SU-DHL-6 (cell line): ENCODE results near the gene SAFB.

Source experiments
- H2AFZ ChIP-seq: fragments of 200-600 bp; sonication (generic); 2 replicates; pipeline ENCODE4 v1.6.1; 2014; ENCODE audit warnings: low read depth, mild to moderate bottlenecking, moderate library complexity, mixed read lengths, antibody characterized with exemption, low read length; ENCODE audit not compliant: severe bottlenecking
- H3F3A ChIP-seq: fragments of 200-600 bp; shearing (Covaris generic); 2 replicates; pipeline ENCODE4 v1.6.0; 2016; ENCODE audit warnings: antibody characterized with exemption, mild to moderate bottlenecking; ENCODE audit not compliant: insufficient read depth
- H3K27ac ChIP-seq: fragments of 200-600 bp; sonication (generic); 2 replicates; pipeline ENCODE4 v1.5.1; 2016; ENCODE audit warnings: low read depth, mild to moderate bottlenecking, low read length, moderate library complexity, mixed read lengths
- H3K27me3 ChIP-seq: fragments of 200-600 bp; sonication (generic), shearing (Covaris generic); 2 replicates; pipeline ENCODE4 v1.6.0; 2014; ENCODE audit warnings: mild to moderate bottlenecking, low read length
- H3K36me3 ChIP-seq: fragments of 200-600 bp; sonication (generic); 2 replicates; pipeline ENCODE4 v1.6.1; 2014; ENCODE audit warnings: mild to moderate bottlenecking, low read length, mixed read lengths
- H3K4me2 ChIP-seq: fragments of 300-600, 200-600 bp; shearing (Covaris generic), sonication (generic); 2 replicates; pipeline ENCODE4 v1.6.0; 2014; ENCODE audit warnings: low read length, low read depth, mild to moderate bottlenecking; ENCODE audit not compliant: poor library complexity, severe bottlenecking
- H3K4me3 ChIP-seq: fragments of 200-600 bp; sonication (generic); 2 replicates; pipeline ENCODE4 v1.5.1; 2014; ENCODE audit warnings: antibody characterized with exemption, low read length, mild to moderate bottlenecking, mixed read lengths; ENCODE audit not compliant: insufficient read depth, poor library complexity, severe bottlenecking
- H3K79me2 ChIP-seq: fragments of 200-600 bp; sonication (generic); 2 replicates; pipeline ENCODE4 v1.6.1; 2014; ENCODE audit warnings: mild to moderate bottlenecking, low read length, moderate library complexity; ENCODE audit not compliant: insufficient read depth
- H3K9ac ChIP-seq: fragments of 200-600 bp; sonication (generic); 2 replicates; pipeline ENCODE4 v1.7.0; 2014; ENCODE audit warnings: mild to moderate bottlenecking, low read length
- H3K9me2 ChIP-seq: fragments of 200-600 bp; sonication (generic); replicated peaks from 2 replicates; pipeline ENCODE4 v1.6.1; 2014; ENCODE audit warnings: low read length; ENCODE audit not compliant: insufficient read depth
- H3K9me3 ChIP-seq: fragments of 200-600 bp; sonication (generic); 2 replicates; pipeline ENCODE4 v1.6.1; 2014; ENCODE audit warnings: low read length, mixed read lengths; ENCODE audit not compliant: insufficient read depth
- H4K20me1 ChIP-seq: fragments of 200-600 bp; sonication (generic); 2 replicates; pipeline ENCODE4 v1.6.1; 2014; ENCODE audit warnings: low read depth, mild to moderate bottlenecking, antibody characterized with exemption, low read length, moderate library complexity, mixed read lengths
- EZH2phosphoT487 ChIP-seq: fragments of 200-600 bp; sonication (generic), shearing (Covaris generic); conservative IDR thresholded peaks from 2 replicates; pipeline ENCODE4 v1.6.1; 2018; ENCODE audit warnings: mild to moderate bottlenecking, antibody characterized with exemption, low read length, moderate library complexity, mixed read lengths
- TF ChIP-seq, protein P1 (sequence below): fragments of 200-600 bp; sonication (generic); IDR thresholded peaks from one replicate; pipeline ENCODE4 v1.5.1; 2017; ENCODE audit warnings: antibody characterized with exemption, mild to moderate bottlenecking, low read length, moderate library complexity; ENCODE audit not compliant: insufficient read depth, poor library complexity, severe bottlenecking

Gene SAFB

GRCh38 chr19:5628919-5629481, 6.1 kb downstream of the SAFB start:
- Histone ChIP-seq H3K9ac (no peak overlapping the region), H3K27me3 (no peaks in the 10 kb centered on the region), H3K4me2 (peak overlapping the region; percentile 21), H3K9me2 (no peaks in the 10 kb centered on the region), H2AFZ (no peak overlapping the region), H4K20me1 (peaks cover 67% of the 10 kb centered on the region), H3F3A (0 out of 2 replicates have a peak, but pooled peaks cover 13% of the 10 kb centered on the region), H3K4me3 (no peak overlapping the region), H3K36me3 (peaks cover 38% of the 10 kb centered on the region), H3K79me2 (peaks cover 100% of the 10 kb centered on the region), H3K27ac (peak overlapping the region; percentile 18), H3K9me3 (no peaks in the 10 kb centered on the region)
- no peak for TF ChIP-seq EZH2phosphoT487
- TF ChIP-seq, protein P1, sequence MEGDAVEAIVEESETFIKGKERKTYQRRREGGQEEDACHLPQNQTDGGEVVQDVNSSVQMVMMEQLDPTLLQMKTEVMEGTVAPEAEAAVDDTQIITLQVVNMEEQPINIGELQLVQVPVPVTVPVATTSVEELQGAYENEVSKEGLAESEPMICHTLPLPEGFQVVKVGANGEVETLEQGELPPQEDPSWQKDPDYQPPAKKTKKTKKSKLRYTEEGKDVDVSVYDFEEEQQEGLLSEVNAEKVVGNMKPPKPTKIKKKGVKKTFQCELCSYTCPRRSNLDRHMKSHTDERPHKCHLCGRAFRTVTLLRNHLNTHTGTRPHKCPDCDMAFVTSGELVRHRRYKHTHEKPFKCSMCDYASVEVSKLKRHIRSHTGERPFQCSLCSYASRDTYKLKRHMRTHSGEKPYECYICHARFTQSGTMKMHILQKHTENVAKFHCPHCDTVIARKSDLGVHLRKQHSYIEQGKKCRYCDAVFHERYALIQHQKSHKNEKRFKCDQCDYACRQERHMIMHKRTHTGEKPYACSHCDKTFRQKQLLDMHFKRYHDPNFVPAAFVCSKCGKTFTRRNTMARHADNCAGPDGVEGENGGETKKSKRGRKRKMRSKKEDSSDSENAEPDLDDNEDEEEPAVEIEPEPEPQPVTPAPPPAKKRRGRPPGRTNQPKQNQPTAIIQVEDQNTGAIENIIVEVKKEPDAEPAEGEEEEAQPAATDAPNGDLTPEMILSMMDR: no peak

- no peak overlapping the region for H3K4me3 ChIP-seq
- no peak overlapping the region for H3K4me2 ChIP-seq
- peaks cover 100% of the 10 kb centered on the region for H3K79me2 ChIP-seq
- peaks cover 34% of the 10 kb centered on the region for H3K36me3 ChIP-seq
- no peaks in the 10 kb centered on the region for H3K9me3 ChIP-seq
- no peak overlapping the region for H3K9ac ChIP-seq
- H3K9me2 ChIP-seq: no peaks in the 10 kb centered on the region
- TF ChIP-seq, protein P1: no peak
- no peak for TF ChIP-seq EZH2phosphoT487
- H3K27me3 ChIP-seq: no peaks in the 10 kb centered on the region
- peaks cover 18% of the 10 kb centered on the region for H3F3A ChIP-seq
- H3K27ac ChIP-seq: no peak overlapping the region
- peaks cover 73% of the 10 kb centered on the region for H4K20me1 ChIP-seq
- no peak overlapping the region for H2AFZ ChIP-seq
These were observed 8.8 kb downstream of the SAFB start for GRCh38 chr19:5631567-5632240.

- TF ChIP-seq, protein P1: no peak
- peaks cover 18% of the 10 kb centered on the region for H3F3A ChIP-seq
- no peaks in the 10 kb centered on the region for H3K27me3 ChIP-seq
- no peak overlapping the region for H3K4me2 ChIP-seq
- peaks cover 73% of the 10 kb centered on the region for H4K20me1 ChIP-seq
- no peaks in the 10 kb centered on the region for H3K9me2 ChIP-seq
- H3K4me3 ChIP-seq: no peak overlapping the region
- peaks cover 100% of the 10 kb centered on the region for H3K79me2 ChIP-seq
- H3K36me3 ChIP-seq: peaks cover 34% of the 10 kb centered on the region
- H3K9ac ChIP-seq: no peak overlapping the region
- H3K9me3 ChIP-seq: no peaks in the 10 kb centered on the region
- no peak overlapping the region for H3K27ac ChIP-seq
- no peak overlapping the region for H2AFZ ChIP-seq
These were observed 9.3 kb downstream of the SAFB start for GRCh38 chr19:5632241-5632612.
